ENCODE results near the gene TXN2. TPM values are rescaled to one million over a fixed set of nuclear protein-coding genes. Genes with fewer than 3 reads are reported as not detected.
A peak's percentile ranks its signal among the peaks of the same experiment; 100 is the strongest.

Gene TXN2
- total and polyA plus RNA-seq, 2 donors (not counting 1 experiment from before 2014, with no cell fraction given): 39.6 to 54.6 TPM

DNA sequence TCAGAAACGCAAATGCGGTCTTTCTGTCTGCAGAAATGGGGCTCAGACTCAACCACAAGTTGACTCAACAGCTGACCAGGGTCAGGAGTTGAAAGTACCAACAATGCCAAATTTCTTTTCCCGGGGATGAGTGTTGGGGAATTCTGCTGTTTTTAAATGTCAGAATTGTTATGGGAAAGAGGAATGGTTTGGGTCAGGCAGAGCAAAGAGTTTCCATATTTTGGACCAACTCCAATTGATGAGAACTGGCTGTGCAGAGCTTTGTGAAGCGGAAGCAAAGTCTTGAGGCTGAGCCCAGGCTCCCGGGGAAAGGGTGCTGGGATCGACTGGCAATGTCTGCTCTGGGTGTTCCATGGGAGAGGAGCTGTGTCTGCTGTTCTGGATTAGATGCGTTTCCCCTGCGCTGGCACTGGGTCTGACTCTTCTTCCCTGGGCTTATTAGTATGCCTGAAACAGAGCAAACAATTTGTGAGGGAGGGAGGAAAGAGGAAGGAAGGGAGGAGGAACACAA is 36.2 kb downstream of the TXN2 start:
- Histone ChIP-seq H4K20me1 (ENCODE audit: control insufficient read depth, insufficient read depth, low read length, poor library complexity, severe bottlenecking) (no peaks in the 10 kb centered on the region), H3K4me3 (ENCODE audit: control extremely low read depth in 1 of 5, extremely low read depth in 1 of 5, insufficient read depth in 1 of 5, low read depth in 2 of 5, low read length in 4 of 5) (no peak overlapping the region), H3K27ac (ENCODE audit: low read length in 2 of 2) (no peak overlapping the region), H3K4me1 (ENCODE audit: control insufficient read depth in 2 of 2, insufficient read depth in 2 of 2, low read length in 2 of 2) (peaks cover 45 to 66% of the 10 kb centered on the region in 2 donors), H3K4me2 (replicated peaks; ENCODE audit: low read depth, low read length, poor library complexity, severe bottlenecking) (peak overlapping the region; percentile 40), H3K27me3 (replicated peaks in 1 of 4; ENCODE audit: control extremely low read depth in 1 of 4, control insufficient read depth in 3 of 4, insufficient read depth in 4 of 4, low read length in 3 of 4) (no peaks in the 10 kb centered on the region), H3K36me3 (replicated peaks in 1 of 2; ENCODE audit: control extremely low read depth in 1 of 2, control insufficient read depth in 1 of 2, extremely low read depth in 1 of 2, insufficient read depth in 2 of 2, low read length in 1 of 2) (no peaks in the 10 kb centered on the region), H2AFZ (ENCODE audit: insufficient read depth, low read depth, low read length, poor library complexity, severe bottlenecking) (no peak overlapping the region), H3K79me2 (ENCODE audit: control insufficient read depth, insufficient read depth, low read length) (peaks cover 24% of the 10 kb centered on the region), H3K9me3 (ENCODE audit: control extremely low read depth in 1 of 3, control insufficient read depth in 2 of 3, insufficient read depth in 1 of 3, low read length in 2 of 3) (no peaks in the 10 kb centered on the region), H3K9ac (ENCODE audit: low read length) (no peak overlapping the region)
- no peak for ATAC-seq (ENCODE audit: low read depth)
- Mint-ChIP-seq H3K27me3 (no peaks in the 10 kb centered on the region), H3K4me3 (peak overlapping the region; percentile 32), H3K4me1 (peaks cover 50% of the 10 kb centered on the region), H3K9me3 (ENCODE audit: insufficient read depth) (no peaks in the 10 kb centered on the region), H3K27ac (peak overlapping the region; percentile 63)
- TF ChIP-seq EZH2 (IDR thresholded peaks at IDR 0.05; ENCODE audit: borderline replicate concordance, insufficient read depth, low read depth, low read length, poor library complexity, severe bottlenecking): no peak
- TF ChIP-seq, protein P1, sequence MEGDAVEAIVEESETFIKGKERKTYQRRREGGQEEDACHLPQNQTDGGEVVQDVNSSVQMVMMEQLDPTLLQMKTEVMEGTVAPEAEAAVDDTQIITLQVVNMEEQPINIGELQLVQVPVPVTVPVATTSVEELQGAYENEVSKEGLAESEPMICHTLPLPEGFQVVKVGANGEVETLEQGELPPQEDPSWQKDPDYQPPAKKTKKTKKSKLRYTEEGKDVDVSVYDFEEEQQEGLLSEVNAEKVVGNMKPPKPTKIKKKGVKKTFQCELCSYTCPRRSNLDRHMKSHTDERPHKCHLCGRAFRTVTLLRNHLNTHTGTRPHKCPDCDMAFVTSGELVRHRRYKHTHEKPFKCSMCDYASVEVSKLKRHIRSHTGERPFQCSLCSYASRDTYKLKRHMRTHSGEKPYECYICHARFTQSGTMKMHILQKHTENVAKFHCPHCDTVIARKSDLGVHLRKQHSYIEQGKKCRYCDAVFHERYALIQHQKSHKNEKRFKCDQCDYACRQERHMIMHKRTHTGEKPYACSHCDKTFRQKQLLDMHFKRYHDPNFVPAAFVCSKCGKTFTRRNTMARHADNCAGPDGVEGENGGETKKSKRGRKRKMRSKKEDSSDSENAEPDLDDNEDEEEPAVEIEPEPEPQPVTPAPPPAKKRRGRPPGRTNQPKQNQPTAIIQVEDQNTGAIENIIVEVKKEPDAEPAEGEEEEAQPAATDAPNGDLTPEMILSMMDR (IDR thresholded peaks at IDR 0.05): no peak
- ChIA-PET POLR2A (interaction anchor here (0.5 to 1.0 kb wide), 2 partner anchors 8 to 30 kb away, joined by 5 to 6 read pairs; no protein-coding TSS in a partner anchor), CTCF (interaction anchor here (0.9 to 1.0 kb wide), 2 partner anchors 9 to 39 kb away, joined by 3 read pairs; no protein-coding TSS in a partner anchor)
- whole genome bisulfite sequencing (ENCODE audit: insufficient coverage): 79% methylated on average over 8 of the region's 8 CpGs
- DNase-seq: no peak
- intact Hi-C loops (cut with micrococcal nuclease): no loop called here

DNA sequence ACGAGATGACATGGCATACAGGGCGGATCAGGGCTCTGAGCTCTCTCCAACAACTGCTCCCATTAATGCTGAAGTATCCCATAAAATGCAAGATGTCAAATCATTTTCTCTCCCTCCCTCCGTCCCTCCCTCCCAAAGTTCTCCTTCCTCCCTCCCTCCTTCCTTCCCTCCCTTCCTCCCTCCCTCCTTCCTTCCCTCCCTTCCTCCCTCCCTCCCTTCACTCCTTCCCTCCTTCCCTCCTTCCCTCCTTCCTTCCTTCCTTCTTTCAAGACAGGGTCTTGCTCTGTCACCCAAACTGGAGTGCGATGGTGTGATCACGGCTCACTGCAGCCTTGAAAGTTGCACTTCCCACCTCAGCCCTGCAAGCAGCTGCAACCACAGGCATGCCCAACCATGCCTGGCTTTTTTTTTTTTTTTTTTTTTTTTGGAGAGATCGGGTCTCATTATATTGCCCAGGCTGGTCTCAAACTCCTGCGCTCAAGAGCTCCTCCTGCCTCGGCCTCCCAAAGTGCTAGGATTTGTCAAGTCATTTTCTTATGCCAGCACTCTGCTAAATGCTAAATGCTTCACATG is 38.2 kb downstream of the TXN2 start:
- H3K27ac Mint-ChIP-seq: peak overlapping the region; percentile 53
- TF ChIP-seq EZH2 (IDR thresholded peaks at IDR 0.05; ENCODE audit: borderline replicate concordance, insufficient read depth, low read depth, low read length, poor library complexity, severe bottlenecking): no peak
- TF ChIP-seq, protein P1 (IDR thresholded peaks at IDR 0.05): no peak
- 78% methylated on average over 4 of the region's 8 CpGs for WGBS (ENCODE audit: insufficient coverage)
- Histone ChIP-seq H3K4me2 (replicated peaks; ENCODE audit: low read depth, low read length, poor library complexity, severe bottlenecking) (peak overlapping the region; percentile 53), H2AFZ (ENCODE audit: insufficient read depth, low read depth, low read length, poor library complexity, severe bottlenecking) (no peak overlapping the region), H3K36me3 (replicated peaks in 1 of 2; ENCODE audit: control extremely low read depth in 1 of 2, control insufficient read depth in 1 of 2, extremely low read depth in 1 of 2, insufficient read depth in 2 of 2, low read length in 1 of 2) (no peaks in the 10 kb centered on the region), H3K27me3 (replicated peaks in 1 of 4; ENCODE audit: control extremely low read depth in 1 of 4, control insufficient read depth in 3 of 4, insufficient read depth in 4 of 4, low read length in 3 of 4) (no peaks in the 10 kb centered on the region), H3K9me3 (ENCODE audit: control extremely low read depth in 1 of 3, control insufficient read depth in 2 of 3, insufficient read depth in 1 of 3, low read length in 2 of 3) (no peaks in the 10 kb centered on the region), H3K4me1 (ENCODE audit: control insufficient read depth in 2 of 2, insufficient read depth in 2 of 2, low read length in 2 of 2) (peaks cover 31 to 48% of the 10 kb centered on the region in 2 donors), H3K27ac (ENCODE audit: low read length in 2 of 2) (no peak overlapping the region), H3K9ac (ENCODE audit: low read length) (no peak overlapping the region), H3K4me3 (ENCODE audit: control extremely low read depth in 1 of 5, extremely low read depth in 1 of 5, insufficient read depth in 1 of 5, low read depth in 2 of 5, low read length in 4 of 5) (no peak overlapping the region), H3K79me2 (ENCODE audit: control insufficient read depth, insufficient read depth, low read length) (peaks cover 10% of the 10 kb centered on the region), H4K20me1 (ENCODE audit: control insufficient read depth, insufficient read depth, low read length, poor library complexity, severe bottlenecking) (no peaks in the 10 kb centered on the region)
- H3K9me3 Mint-ChIP-seq (ENCODE audit: insufficient read depth): no peaks in the 10 kb centered on the region
- H3K27me3 Mint-ChIP-seq: no peaks in the 10 kb centered on the region
- CTCF ChIA-PET: interaction anchor here (1.2 to 1.5 kb wide), 6 partner anchors 8 to 142 kb away, joined by 3 to 5 read pairs (median 4); no protein-coding TSS in a partner anchor
- ATAC-seq (ENCODE audit: low read depth) (peak; percentile 68), DNase-seq (peak; percentile 69)
- POLR2A ChIA-PET: interaction anchor here (0.7 to 1.2 kb wide), 4 partner anchors 8 to 34 kb away, joined by 3 to 11 read pairs (median 8); no protein-coding TSS in a partner anchor
- H3K4me1 Mint-ChIP-seq: peaks cover 38% of the 10 kb centered on the region
- H3K4me3 Mint-ChIP-seq: peak overlapping the region; percentile 57
- intact Hi-C loops (cut with micrococcal nuclease): no loop called here

Data from B cell (primary cell).